Kidney glomerular epithelial cell (primary cell): ENCODE results near the gene APOB.

Experiments used
- DNase-seq: peaks from one replicate; lab custom pipeline; 2025; lab: John Stamatoyannopoulos, UW

The APOB gene

GRCh38 chr2:20977520-20978180 lies 66.2 kb downstream of the APOB start:
- DNase-seq, result no peak

GRCh38 chr2:20976527-20976926 lies 67.3 kb downstream of the APOB start:
- no peak for DNase-seq

- DNase-seq, result no peak
Observed at GRCh38 chr2:20972792-20973565, 70.9 kb downstream of the APOB start.

- no peak for DNase-seq
Observed at GRCh38 chr2:20972110-20972509, 71.8 kb downstream of the APOB start.

- DNase-seq, result no peak
Observed at GRCh38 chr2:20970068-20970467, 73.8 kb downstream of the APOB start.

- no peak for DNase-seq
Observed at GRCh38 chr2:20966061-20966595, 77.7 kb downstream of the APOB start.

- no peak for DNase-seq
Observed at GRCh38 chr2:20965221-20965620, 78.7 kb downstream of the APOB start.

GRCh38 chr2:20963867-20964266 lies 80.0 kb downstream of the APOB start:
- no peak for DNase-seq

GRCh38 chr2:20962939-20963557 lies 80.8 kb downstream of the APOB start:
- peak; percentile 48 for DNase-seq

- no peak for DNase-seq
Observed at GRCh38 chr2:20961858-20962257, 82.0 kb downstream of the APOB start.

GRCh38 chr2:20960003-20960402 lies 83.9 kb downstream of the APOB start:
- no peak for DNase-seq

GRCh38 chr2:20959252-20959651 lies 84.6 kb downstream of the APOB start:
- no peak for DNase-seq

GRCh38 chr2:20957788-20958525 lies 85.9 kb downstream of the APOB start:
- no peak for DNase-seq

GRCh38 chr2:20955277-20956026 lies 88.4 kb downstream of the APOB start:
- DNase-seq, result no peak

GRCh38 chr2:20953146-20953824 lies 90.6 kb downstream of the APOB start:
- no peak for DNase-seq
